Activated CD8-positive, alpha-beta memory T cell treated with anti-CD3 and anti-CD28 coated beads for 36 hours (primary cell): ENCODE results near the gene IFI6. TPM values are rescaled to one million over a fixed set of nuclear protein-coding genes. Genes with fewer than 3 reads are reported as not detected.
"Not testable (repeated sequence)": the region's sequence is repeated elsewhere in the genome, so short reads cannot be mapped to it uniquely, and the experiment has no call there.

ENCODE experiments used
- CTCF ChIA-PET: fragments of 350-600 bp; sonication (Branson Sonifier 250); formaldehyde crosslinking; loops from one replicate; lab custom pipeline; 2021; ENCODE audit warnings: antibody characterized with exemption; lab: Charles Lee
- POLR2A ChIA-PET: fragments of 350-600 bp; sonication (Branson Sonifier 250); formaldehyde crosslinking; loops from one replicate; lab custom pipeline; 2021; ENCODE audit warnings: antibody characterized with exemption; lab: Charles Lee
- total RNA-seq, 2 experiments: library from RNA; stranded (reverse); gene quantifications; one replicate each; pipeline ENCODE4 v1.2.3, GENCODE V29; 2021

The IFI6 gene
- total RNA-seq, 2 experiments from 2014 or later: 9.3 to 13.3 TPM

DNA sequence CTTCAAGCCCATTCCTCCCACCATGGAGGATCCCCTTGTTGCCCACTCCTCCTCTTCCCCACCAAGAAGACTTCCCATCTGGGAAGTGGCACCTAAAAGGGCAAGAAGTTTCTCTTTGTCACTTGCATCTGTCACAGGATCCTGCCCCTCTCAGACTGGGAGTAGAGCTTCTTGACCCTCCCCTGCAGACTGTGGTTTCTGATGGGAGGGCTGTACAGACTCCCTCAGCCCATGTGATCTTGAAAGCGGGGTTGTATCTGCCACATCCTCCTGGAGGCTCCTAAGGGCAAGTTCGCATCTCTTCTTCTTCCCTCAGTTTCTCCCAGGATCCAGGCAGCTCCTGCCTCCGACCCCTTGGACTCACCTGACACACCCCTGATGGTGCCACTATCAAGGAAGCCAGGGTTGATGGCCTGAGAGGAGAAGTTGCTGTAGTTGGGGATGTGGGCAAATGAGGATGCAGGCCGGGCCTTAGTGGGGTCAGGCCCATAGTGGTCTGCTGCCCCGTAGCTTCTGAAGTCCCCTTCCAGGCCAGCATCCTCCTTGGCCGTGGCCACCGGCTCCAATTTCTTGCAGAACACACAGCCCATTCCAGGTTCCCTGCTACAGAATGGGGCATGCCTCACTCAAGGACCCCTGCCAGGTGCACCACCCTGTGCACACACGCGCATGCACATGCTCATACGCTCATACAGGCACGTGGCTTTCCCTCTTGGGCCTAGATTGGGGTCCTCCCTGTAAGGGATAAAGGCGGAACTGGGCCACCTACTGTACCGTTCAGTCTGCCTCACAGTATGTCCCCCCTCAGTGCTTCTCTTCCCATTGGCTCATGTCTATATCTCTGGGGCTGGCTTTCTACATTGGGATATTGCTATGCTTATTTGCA, 48.4 kb downstream of the IFI6 start:
- POLR2A ChIA-PET: interaction anchor here (0.6 kb wide), 1 partner anchor 12 kb away, joined by 4 read pairs; no protein-coding TSS in a partner anchor
- CTCF ChIA-PET: interaction anchor here (0.5 to 1.1 kb wide), 4 partner anchors 9 to 97 kb away, joined by 3 read pairs; no protein-coding TSS in a partner anchor

DNA sequence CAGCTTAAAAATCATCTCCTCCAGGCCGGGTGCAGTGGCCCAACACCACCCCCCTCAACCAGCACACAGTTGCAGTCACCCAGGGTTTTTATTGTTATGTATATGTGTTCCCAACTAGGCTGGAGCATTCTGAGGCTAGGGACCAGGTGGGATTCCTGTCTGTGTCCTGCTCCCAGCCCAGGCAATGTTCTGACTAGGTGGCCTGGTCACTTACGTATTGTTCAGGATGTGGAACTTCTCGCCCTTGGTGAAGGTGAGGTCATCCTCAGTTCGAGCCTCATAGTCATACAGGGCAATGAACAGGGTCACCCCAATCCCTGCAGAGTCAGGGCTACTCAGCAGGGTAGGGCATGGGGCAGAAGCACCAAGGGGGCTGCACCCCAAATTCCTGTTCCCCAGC, 49.2 kb downstream of the IFI6 start:
- ChIA-PET CTCF (interaction anchor here (0.9 to 1.1 kb wide), 2 partner anchors 10 to 14 kb away, joined by 3 read pairs; no protein-coding TSS in a partner anchor), POLR2A (no interaction called here)

DNA sequence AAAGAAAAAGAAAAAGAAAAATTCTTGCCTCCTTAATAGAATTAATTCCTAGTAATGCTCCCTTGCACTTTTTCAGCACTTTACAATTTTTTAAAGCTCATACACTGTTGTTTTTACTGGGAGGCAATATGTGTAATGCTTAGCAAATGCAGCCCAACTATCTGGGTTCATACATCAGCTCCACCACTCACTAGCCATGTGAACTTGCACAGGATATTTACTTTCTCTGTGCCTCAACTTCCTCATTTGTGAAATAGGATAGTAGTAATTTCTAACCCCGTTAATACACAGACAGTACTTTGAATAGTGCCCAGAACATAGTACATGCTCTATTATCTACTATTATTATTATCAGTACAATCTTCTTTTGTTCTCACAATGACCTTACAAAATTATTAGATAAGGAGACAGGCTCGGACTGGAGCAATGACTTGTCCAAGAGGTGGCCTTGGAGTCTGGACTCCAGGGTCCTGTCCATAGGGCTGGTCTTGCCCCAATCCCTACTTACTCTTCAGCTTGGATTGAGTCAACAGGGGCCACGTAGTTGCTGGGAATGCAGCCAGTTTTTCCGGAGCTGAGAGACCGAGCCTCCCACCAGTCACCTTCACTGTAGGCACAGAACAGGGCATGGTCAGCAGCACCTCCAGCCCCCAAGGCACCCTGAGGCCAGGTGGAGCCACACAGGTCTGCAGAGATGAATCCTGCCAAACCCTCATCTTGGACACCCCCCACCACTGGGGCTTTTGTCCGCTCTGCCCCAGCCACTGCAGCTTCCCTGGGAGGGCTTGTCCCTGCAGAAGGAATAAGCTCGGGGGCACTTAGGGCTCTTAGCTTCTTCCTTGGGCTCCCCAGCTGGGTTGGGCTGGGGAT, 50.7 kb downstream of the IFI6 start:
- POLR2A ChIA-PET: no interaction called here
- CTCF ChIA-PET: interaction anchor here (0.7 to 2.7 kb wide), 4 partner anchors 11 to 48 kb away, joined by 3 to 11 read pairs (median 6); no protein-coding TSS in a partner anchor

DNA sequence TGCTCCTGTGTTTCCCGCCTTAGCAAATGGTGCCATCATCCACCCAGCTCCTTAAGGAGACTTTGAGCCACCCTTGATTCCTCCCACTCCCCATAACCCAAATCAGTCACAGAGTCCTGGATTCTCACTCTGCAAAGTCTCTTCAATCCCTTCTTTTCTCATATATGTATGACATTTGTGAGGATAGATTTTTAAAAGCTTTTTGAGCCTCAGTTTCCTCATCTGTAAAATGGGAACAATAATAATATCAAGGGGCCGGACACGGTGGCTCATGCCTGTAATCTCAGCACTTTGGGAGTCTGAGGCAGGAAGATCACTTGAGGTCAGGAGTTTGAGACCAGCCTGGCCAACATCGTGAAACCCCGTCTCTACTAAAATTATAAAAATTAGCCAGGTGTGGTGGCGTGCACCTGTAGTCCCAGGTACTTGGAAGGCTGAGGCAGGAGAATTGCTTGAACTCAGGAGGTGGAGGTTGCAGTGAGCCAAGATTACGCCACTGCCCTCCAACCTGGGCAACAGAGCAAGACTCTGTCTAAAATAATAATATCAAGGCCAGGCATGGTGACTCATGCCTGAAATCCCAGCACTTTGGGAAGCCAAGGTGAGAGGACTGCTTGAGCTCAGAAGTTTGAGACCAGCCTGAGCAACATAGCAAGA, 52.1 kb downstream of the IFI6 start:
- POLR2A ChIA-PET: not testable (repeated sequence)
- CTCF ChIA-PET: interaction anchor here (1.0 to 2.7 kb wide), 4 partner anchors 11 to 49 kb away, joined by 3 to 11 read pairs (median 8); no protein-coding TSS in a partner anchor

DNA sequence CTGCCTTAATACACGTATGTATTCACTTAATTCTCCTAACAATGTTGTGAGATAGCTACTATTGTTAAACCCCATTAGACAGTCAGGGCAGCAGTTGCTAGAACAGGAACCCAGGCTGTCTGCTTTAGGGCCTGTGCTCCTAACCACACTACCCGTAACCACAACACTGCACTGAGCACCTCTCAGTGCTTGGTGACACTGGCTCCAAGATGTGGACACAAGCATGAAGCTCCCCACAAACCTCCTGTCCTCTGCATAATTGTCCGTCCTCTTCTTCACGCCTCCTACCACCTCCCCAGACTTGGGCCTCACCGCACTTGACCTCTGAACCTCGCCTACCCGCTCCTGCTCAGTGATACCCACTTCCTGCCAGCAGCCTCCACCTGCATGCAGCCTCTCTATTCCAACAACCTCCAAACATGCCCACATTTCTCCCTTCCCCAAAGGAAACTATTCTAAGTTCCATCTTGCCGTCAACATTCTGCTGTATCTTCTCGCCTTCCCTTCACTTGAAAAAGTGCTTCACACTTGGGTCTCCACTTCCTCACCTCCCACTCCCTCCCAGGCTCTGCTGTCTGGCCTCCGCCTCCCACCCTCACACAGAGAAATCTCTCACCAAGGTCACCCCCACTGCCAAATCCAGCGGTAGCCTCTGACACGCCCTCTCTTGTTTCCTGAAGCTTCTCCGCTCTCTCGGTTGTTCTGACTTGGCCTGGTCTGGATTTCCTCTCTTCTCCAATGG, 53.5 kb downstream of the IFI6 start:
- POLR2A ChIA-PET: interaction anchor here (0.8 kb wide), 1 partner anchor 44 kb away, joined by 3 read pairs; no protein-coding TSS in a partner anchor
- CTCF ChIA-PET: interaction anchor here (0.6 to 2.0 kb wide), 7 partner anchors 9 to 142 kb away, joined by 3 to 9 read pairs (median 4); no protein-coding TSS in a partner anchor

DNA sequence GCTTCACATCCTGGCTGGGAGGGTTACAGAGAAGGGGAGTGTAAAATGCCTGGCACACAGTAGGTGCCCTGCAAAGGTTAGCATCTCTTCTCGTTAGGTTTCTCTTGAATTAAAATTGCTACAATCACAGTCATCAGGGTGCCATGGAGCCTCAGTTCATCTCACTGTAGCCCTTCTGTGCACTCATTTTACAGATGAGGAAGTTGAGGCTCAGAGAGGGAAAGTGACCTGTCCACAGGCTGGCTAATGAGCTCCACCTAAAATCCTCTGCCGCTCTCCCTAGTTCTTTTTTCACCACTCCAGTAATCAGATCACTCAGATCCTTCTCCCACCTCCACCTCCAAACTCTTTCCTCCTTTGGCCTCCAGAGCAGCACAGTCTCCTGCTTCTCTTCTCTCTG, 54.6 kb downstream of the IFI6 start:
- POLR2A ChIA-PET: no interaction called here
- CTCF ChIA-PET: interaction anchor here (1.2 to 2.3 kb wide), 3 partner anchors 8 to 45 kb away, joined by 4 to 10 read pairs (median 4); no protein-coding TSS in a partner anchor

DNA sequence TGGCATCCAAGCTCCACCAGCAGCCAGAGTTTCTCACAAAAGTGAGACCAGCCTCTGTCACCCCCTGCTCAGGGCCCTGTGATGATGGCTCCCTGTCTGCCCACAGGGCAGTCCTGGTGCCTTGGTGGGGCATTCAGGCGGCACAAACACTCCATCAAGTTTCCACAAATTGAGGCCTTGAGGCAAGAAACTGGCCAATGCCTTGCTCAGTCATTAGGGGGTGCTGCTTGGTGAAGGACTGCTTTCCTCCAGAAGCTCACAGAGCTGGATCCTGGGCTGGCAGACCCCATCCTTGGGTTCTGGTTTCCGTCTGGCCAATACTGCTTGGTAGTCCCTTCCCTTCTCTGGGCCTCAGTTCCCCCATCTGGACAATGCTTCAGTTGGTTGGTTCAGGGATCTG, 55.6 kb downstream of the IFI6 start:
- POLR2A ChIA-PET: no interaction called here
- CTCF ChIA-PET: interaction anchor here (0.6 to 2.3 kb wide), 5 partner anchors 10 to 297 kb away, joined by 3 to 10 read pairs (median 4); no protein-coding TSS in a partner anchor

Other genes starting within 250 kb of the IFI6 start
- 100 to 1,000 TPM; 106 to 110 TPM for gene WASF2, start 182.0 kb downstream of the IFI6 start, total RNA-seq
- gene AHDC1, start 68.0 kb downstream of the IFI6 start, total RNA-seq: 10 to 100 TPM; 11.2 to 13.2 TPM
- under 1 TPM; 0.51 to 0.63 TPM for gene FGR, start 37.0 kb downstream of the IFI6 start, total RNA-seq
- gene FAM76A, start 53.8 kb upstream of the IFI6 start, total RNA-seq: 10 to 100 TPM in 1 of 2 experiments, 1 to 10 TPM in 1; 9.3 to 10.6 TPM
- gene STX12, start 101.0 kb upstream of the IFI6 start, total RNA-seq: 10 to 100 TPM; 20.8 to 21.1 TPM
- 10 to 100 TPM; 63.4 to 70.8 TPM for gene PPP1R8, start 158.6 kb upstream of the IFI6 start, total RNA-seq
- 10 to 100 TPM; 13.3 to 17.1 TPM for gene THEMIS2, start 200.4 kb upstream of the IFI6 start, total RNA-seq
- 100 to 1,000 TPM in 1 of 2 experiments, 10 to 100 TPM in 1; 93.7 to 107 TPM for gene RPA2, start 242.4 kb upstream of the IFI6 start, total RNA-seq